CD4-positive, CD25-positive, alpha-beta regulatory T cell (primary cell): ENCODE data around the gene SPATA7. TPM values are rescaled to one million over a fixed set of nuclear protein-coding genes. Genes with fewer than 3 reads are reported as not detected.
"Not testable (repeated sequence)": the region's sequence is repeated elsewhere in the genome, so short reads cannot be mapped to it uniquely, and the experiment has no call there.

ENCODE experiments used
- ATAC-seq, 2 donors: fragments of 150-1000 bp; cut with Tn5 transposase; one replicate each; pipeline ENCODE4 v1.10.0; 2021; ENCODE audit warnings: low read depth in 2 of 2, moderate number of reproducible peaks in 2 of 2, moderate library complexity in 1 of 2
- DNase-seq, 3 donors: peaks; one replicate each; pipeline versions ENCODE4 v3.0.0 to v3.0.0-alpha.2; 2012 to 2022; ENCODE audit warnings: mixed read lengths in 1 of 3
- H3K27ac ChIP-seq: one replicate; pipeline ENCODE4 v1.7.0; 2013; ENCODE audit warnings: mild to moderate bottlenecking, low read length; ENCODE audit not compliant: insufficient read depth, poor library complexity, severe bottlenecking
- H3K27me3 ChIP-seq: one replicate; pipeline ENCODE4 v1.7.0; 2013; ENCODE audit warnings: low read length; ENCODE audit not compliant: control insufficient read depth, insufficient read depth
- H3K36me3 ChIP-seq: one replicate; pipeline ENCODE4 v1.7.0; 2013; ENCODE audit warnings: mild to moderate bottlenecking, low read length, moderate library complexity; ENCODE audit not compliant: control insufficient read depth, insufficient read depth
- H3K4me1 ChIP-seq: 2 replicates; pipeline ENCODE4 v1.7.0; 2013; ENCODE audit warnings: mild to moderate bottlenecking, low read length; ENCODE audit not compliant: insufficient read depth, control insufficient read depth, poor library complexity, severe bottlenecking
- H3K4me3 ChIP-seq: one replicate; pipeline ENCODE4 v1.7.0; 2013; ENCODE audit warnings: low read depth, mild to moderate bottlenecking, low read length, moderate library complexity
- H3K9me3 ChIP-seq, 2 experiments: 1 replicate in 1 of 2; 2 replicates in 1 of 2; pipeline ENCODE4 v1.7.0; 2013; ENCODE audit warnings: low read length in 2 of 2, mild to moderate bottlenecking in 1 of 2, moderate library complexity in 1 of 2; ENCODE audit not compliant: control insufficient read depth in 2 of 2
- H3K27ac Mint-ChIP-seq, 3 donors: one replicate each; pipeline ENCODE4 v1.8.0; 2020 to 2022; ENCODE audit warnings: mild to moderate bottlenecking in 3 of 3, mixed read lengths in 3 of 3, moderate library complexity in 2 of 3
- H3K27me3 Mint-ChIP-seq: one replicate; pipeline ENCODE4 v1.8.0; 2022; ENCODE audit warnings: mild to moderate bottlenecking, mixed read lengths
- H3K36me3 Mint-ChIP-seq: one replicate; pipeline ENCODE4 v1.8.0; 2020; ENCODE audit warnings: mixed read lengths
- H3K4me1 Mint-ChIP-seq, 4 donors: one replicate each; pipeline ENCODE4 v1.8.0; 2020 to 2022; ENCODE audit warnings: mixed read lengths in 4 of 4, mild to moderate bottlenecking in 1 of 4
- H3K4me3 Mint-ChIP-seq, 4 donors: one replicate each; pipeline ENCODE4 v1.8.0; 2020 to 2022; ENCODE audit warnings: mild to moderate bottlenecking in 4 of 4, mixed read lengths in 4 of 4, moderate library complexity in 3 of 4
- H3K9me3 Mint-ChIP-seq, 7 donors: one replicate each; pipeline ENCODE4 v1.8.0; 2020 to 2022; ENCODE audit warnings: mixed read lengths in 7 of 7, mild to moderate bottlenecking in 3 of 7, moderate library complexity in 2 of 7
- polyA plus RNA-seq, 4 donors: library from polyadenylated mRNA; unstranded; fragments of 300-500 nt; fragmentation: Illumina TruSeq; gene quantifications; one replicate each; pipeline ENCODE4 v1.2.3, GENCODE V29; 2021
- total RNA-seq: library from RNA; stranded (reverse); gene quantifications from one replicate; pipeline ENCODE4 v1.2.3, GENCODE V29; 2022

SPATA7 gene
- total and polyA plus RNA-seq, 5 donors from 2014 or later, result 1.9 to 3.8 (median 3.3) TPM

GRCh38 chr14:88354358-88354757, 31.1 kb upstream of the SPATA7 start:
- Histone ChIP-seq H3K27me3 (no peaks in the 10 kb centered on the region), H3K36me3 (no peaks in the 10 kb centered on the region), H3K9me3 (no peaks in the 10 kb centered on the region), H3K4me3 (no peak overlapping the region), H3K4me1 (no peaks in the 10 kb centered on the region), H3K27ac (no peak overlapping the region)
- no peaks in the 10 kb centered on the region for H3K4me1 Mint-ChIP-seq
- DNase-seq (no peak), ATAC-seq (no peak)
- H3K27ac Mint-ChIP-seq, result no peak overlapping the region
- H3K9me3 Mint-ChIP-seq, result peaks cover 0 to 4% (median 0%) of the 10 kb centered on the region in 7 donors
- H3K4me3 Mint-ChIP-seq, result no peak overlapping the region
- peaks cover 12% of the 10 kb centered on the region for H3K27me3 Mint-ChIP-seq
- H3K36me3 Mint-ChIP-seq, result no peaks in the 10 kb centered on the region

DNA sequence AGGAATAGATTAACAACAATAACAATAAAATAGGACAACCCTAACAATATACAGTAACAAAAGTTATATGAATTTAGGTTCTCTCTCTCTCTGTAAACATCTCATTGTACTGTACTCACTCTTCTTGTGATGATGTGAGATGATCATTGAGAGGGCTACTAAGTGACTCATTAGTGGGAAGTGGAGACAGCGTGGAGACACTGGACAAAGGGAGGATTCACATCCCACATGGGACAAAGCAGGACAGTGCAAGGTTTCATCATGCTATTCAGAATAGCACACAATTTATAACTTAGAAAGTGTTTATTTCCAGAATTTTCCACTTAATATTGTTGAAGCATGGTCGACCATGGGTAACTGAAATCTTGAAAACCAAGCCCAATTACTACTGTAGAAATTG, 26.0 kb upstream of the SPATA7 start:
- Mint-ChIP-seq H3K27ac (no peak overlapping the region), H3K4me1 (no peaks in the 10 kb centered on the region), H3K9me3 (peaks cover 0 to 3% (median 0%) of the 10 kb centered on the region in 7 donors), H3K36me3 (no peaks in the 10 kb centered on the region), H3K27me3 (peaks cover 22% of the 10 kb centered on the region), H3K4me3 (no peak overlapping the region)
- H3K27me3 ChIP-seq, result peaks cover 3% of the 10 kb centered on the region
- ATAC-seq, result no peak
- no peaks in the 10 kb centered on the region for H3K9me3 ChIP-seq
- no peak overlapping the region for H3K27ac ChIP-seq
- no peaks in the 10 kb centered on the region for H3K4me1 ChIP-seq
- H3K36me3 ChIP-seq, result no peaks in the 10 kb centered on the region
- no peak for DNase-seq
- no peak overlapping the region for H3K4me3 ChIP-seq

DNA sequence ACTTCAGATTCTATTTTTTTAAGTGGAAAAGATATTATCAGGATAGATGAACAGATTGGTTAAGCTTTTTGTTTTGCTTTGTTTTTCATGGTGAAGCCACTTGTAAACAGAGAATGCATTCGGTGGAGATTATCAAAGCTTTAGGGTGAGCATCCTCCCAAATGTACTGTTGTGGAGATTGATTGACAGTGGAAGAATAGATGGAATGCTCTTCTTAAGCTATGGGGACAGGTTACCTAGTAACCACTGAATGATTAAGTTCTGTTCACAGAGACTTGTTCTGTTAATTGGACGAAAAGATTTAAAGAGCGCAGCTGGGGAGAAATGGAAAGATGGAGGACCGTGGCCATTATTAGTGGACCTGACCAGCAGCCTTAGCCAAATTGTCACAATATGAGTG, 21.8 kb upstream of the SPATA7 start:
- no peaks in the 10 kb centered on the region for H3K9me3 ChIP-seq
- H3K27ac ChIP-seq, result no peak overlapping the region
- no peak for ATAC-seq
- peaks cover 3% of the 10 kb centered on the region for H3K27me3 ChIP-seq
- no peaks in the 10 kb centered on the region for H3K36me3 Mint-ChIP-seq
- H3K4me3 ChIP-seq, result no peak overlapping the region
- H3K4me1 ChIP-seq, result no peaks in the 10 kb centered on the region
- no peaks in the 10 kb centered on the region for H3K4me1 Mint-ChIP-seq
- DNase-seq, result no peak
- H3K27ac Mint-ChIP-seq, result no peak overlapping the region
- H3K27me3 Mint-ChIP-seq, result peaks cover 31% of the 10 kb centered on the region
- no peaks in the 10 kb centered on the region for H3K36me3 ChIP-seq
- no peak overlapping the region for H3K4me3 Mint-ChIP-seq
- H3K9me3 Mint-ChIP-seq, result peaks cover 0 to 5% (median 0%) of the 10 kb centered on the region in 7 donors

GRCh38 chr14:88364710-88365413, 20.6 kb upstream of the SPATA7 start:
- H3K27me3 Mint-ChIP-seq, result peaks cover 25% of the 10 kb centered on the region
- H3K36me3 Mint-ChIP-seq, result no peaks in the 10 kb centered on the region
- H3K4me1 ChIP-seq, result no peaks in the 10 kb centered on the region
- H3K27ac ChIP-seq, result no peak overlapping the region
- no peak for ATAC-seq
- no peak overlapping the region for H3K4me3 Mint-ChIP-seq
- peaks cover 0 to 5% (median 0%) of the 10 kb centered on the region in 7 donors for H3K9me3 Mint-ChIP-seq
- no peaks in the 10 kb centered on the region for H3K4me1 Mint-ChIP-seq
- DNase-seq, result no peak
- no peak overlapping the region for H3K4me3 ChIP-seq
- no peaks in the 10 kb centered on the region for H3K9me3 ChIP-seq
- peaks cover 3% of the 10 kb centered on the region for H3K27me3 ChIP-seq
- H3K27ac Mint-ChIP-seq, result no peak overlapping the region
- no peaks in the 10 kb centered on the region for H3K36me3 ChIP-seq

- no peak overlapping the region for H3K4me3 ChIP-seq
Measured at GRCh38 chr14:88369496-88369895, 16.0 kb upstream of the SPATA7 start.

GRCh38 chr14:88379706-88380343, 5.6 kb upstream of the SPATA7 start:
- H3K36me3 ChIP-seq, result no peaks in the 10 kb centered on the region
- no peak for ATAC-seq
- peaks cover 45% of the 10 kb centered on the region for H3K27me3 Mint-ChIP-seq
- no peaks in the 10 kb centered on the region for H3K36me3 Mint-ChIP-seq
- no peak overlapping the region for H3K27ac Mint-ChIP-seq
- no peaks in the 10 kb centered on the region for H3K4me1 ChIP-seq
- H3K27ac ChIP-seq, result no peak overlapping the region
- H3K4me3 ChIP-seq, result no peak overlapping the region
- no peaks in the 10 kb centered on the region for H3K9me3 ChIP-seq
- no peak for DNase-seq
- peaks cover 0 to 3% (median 0%) of the 10 kb centered on the region in 7 donors for H3K9me3 Mint-ChIP-seq
- H3K4me1 Mint-ChIP-seq, result peaks cover 1 to 11% (median 6%) of the 10 kb centered on the region in 4 donors
- peaks cover 8% of the 10 kb centered on the region for H3K27me3 ChIP-seq
- H3K4me3 Mint-ChIP-seq, result no peak overlapping the region

More at GRCh38 chr14:88369496-88369895, 16.0 kb upstream of the SPATA7 start:
- no peaks in the 10 kb centered on the region for H3K27me3 ChIP-seq
- H3K4me3 Mint-ChIP-seq, result no peak overlapping the region
- H3K36me3 Mint-ChIP-seq, result no peaks in the 10 kb centered on the region
- H3K27me3 Mint-ChIP-seq, result peaks cover 32% of the 10 kb centered on the region
- DNase-seq (no peak), ATAC-seq (no peak)
- no peak overlapping the region for H3K27ac ChIP-seq
- H3K4me1 ChIP-seq, result no peaks in the 10 kb centered on the region
- H3K4me1 Mint-ChIP-seq, result no peaks in the 10 kb centered on the region
- H3K9me3 ChIP-seq, result no peaks in the 10 kb centered on the region
- no peaks in the 10 kb centered on the region for H3K36me3 ChIP-seq
- H3K27ac Mint-ChIP-seq, result no peak overlapping the region
- peaks cover 0 to 9% (median 4%) of the 10 kb centered on the region in 7 donors for H3K9me3 Mint-ChIP-seq

GRCh38 chr14:88380405-88380804, 5.1 kb upstream of the SPATA7 start:
- peaks cover 0 to 2% (median 0%) of the 10 kb centered on the region in 7 donors for H3K9me3 Mint-ChIP-seq
- no peak overlapping the region for H3K4me3 Mint-ChIP-seq
- H3K27ac ChIP-seq, result no peak overlapping the region
- ATAC-seq (no peak), DNase-seq (no peak)
- no peaks in the 10 kb centered on the region for H3K36me3 Mint-ChIP-seq
- H3K27ac Mint-ChIP-seq, result no peak overlapping the region
- peaks cover 42% of the 10 kb centered on the region for H3K27me3 Mint-ChIP-seq
- H3K4me3 ChIP-seq, result no peak overlapping the region
- H3K9me3 ChIP-seq, result no peaks in the 10 kb centered on the region
- peaks cover 8% of the 10 kb centered on the region for H3K27me3 ChIP-seq
- no peaks in the 10 kb centered on the region for H3K4me1 ChIP-seq
- H3K36me3 ChIP-seq, result no peaks in the 10 kb centered on the region
- peaks cover 4 to 16% (median 9%) of the 10 kb centered on the region in 4 donors for H3K4me1 Mint-ChIP-seq

- not testable (repeated sequence) for H3K27ac ChIP-seq, H3K27me3 ChIP-seq, DNase-seq, H3K27ac Mint-ChIP-seq, H3K9me3 ChIP-seq, H3K4me3 ChIP-seq, H3K36me3 Mint-ChIP-seq, ATAC-seq, H3K4me3 Mint-ChIP-seq, H3K36me3 ChIP-seq, H3K9me3 Mint-ChIP-seq
- H3K4me1 Mint-ChIP-seq, result peaks cover 4 to 21% (median 11%) of the 10 kb centered on the region in 4 donors
- H3K4me1 ChIP-seq, result peaks cover 10% of the 10 kb centered on the region
- peaks cover 37% of the 10 kb centered on the region for H3K27me3 Mint-ChIP-seq
Measured at GRCh38 chr14:88381634-88382033, 3.8 kb upstream of the SPATA7 start.
